ENCODE results near the gene KBTBD13. TPM values are rescaled to one million over a fixed set of nuclear protein-coding genes. Genes with fewer than 3 reads are reported as not detected.
"Not testable (repeated sequence)": the region's sequence is repeated elsewhere in the genome, so short reads cannot be mapped to it uniquely, and the experiment has no call there.

The KBTBD13 gene
- total RNA-seq, 4 donors from 2014 or later: not detected

DNA sequence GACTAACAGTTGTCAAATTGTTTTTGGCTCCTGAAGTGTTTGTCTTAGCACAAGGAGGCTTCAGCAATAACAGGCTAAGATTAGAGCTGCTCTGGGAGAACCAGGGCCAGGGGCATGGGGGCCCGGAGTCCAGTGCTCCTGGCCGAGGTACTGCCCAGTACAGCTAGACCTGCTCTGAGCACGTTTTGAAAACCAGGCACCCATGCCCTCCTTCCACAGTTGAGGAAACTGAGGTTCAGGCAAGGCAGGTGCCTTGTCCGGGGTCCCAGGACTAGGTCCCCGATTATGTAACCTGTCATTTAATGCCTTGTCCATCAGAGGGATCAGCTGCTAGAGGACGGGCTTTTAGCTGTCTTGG lies 19.2 kb downstream of the KBTBD13 start:
- Histone ChIP-seq H3K9me3 (no peaks in the 10 kb centered on the region), H3K27ac (no peak overlapping the region), H3K4me1 (no peaks in the 10 kb centered on the region), H3K4me3 (replicated peaks in 1 of 3) (no peak overlapping the region), H3K36me3 (peaks cover 13 to 18% of the 10 kb centered on the region in 2 donors), H3K27me3 (no peaks in the 10 kb centered on the region)
- no peak for DNase-seq
- intact Hi-C loops (cut with DNase I): no loop called here
- TF ChIP-seq, protein P1, sequence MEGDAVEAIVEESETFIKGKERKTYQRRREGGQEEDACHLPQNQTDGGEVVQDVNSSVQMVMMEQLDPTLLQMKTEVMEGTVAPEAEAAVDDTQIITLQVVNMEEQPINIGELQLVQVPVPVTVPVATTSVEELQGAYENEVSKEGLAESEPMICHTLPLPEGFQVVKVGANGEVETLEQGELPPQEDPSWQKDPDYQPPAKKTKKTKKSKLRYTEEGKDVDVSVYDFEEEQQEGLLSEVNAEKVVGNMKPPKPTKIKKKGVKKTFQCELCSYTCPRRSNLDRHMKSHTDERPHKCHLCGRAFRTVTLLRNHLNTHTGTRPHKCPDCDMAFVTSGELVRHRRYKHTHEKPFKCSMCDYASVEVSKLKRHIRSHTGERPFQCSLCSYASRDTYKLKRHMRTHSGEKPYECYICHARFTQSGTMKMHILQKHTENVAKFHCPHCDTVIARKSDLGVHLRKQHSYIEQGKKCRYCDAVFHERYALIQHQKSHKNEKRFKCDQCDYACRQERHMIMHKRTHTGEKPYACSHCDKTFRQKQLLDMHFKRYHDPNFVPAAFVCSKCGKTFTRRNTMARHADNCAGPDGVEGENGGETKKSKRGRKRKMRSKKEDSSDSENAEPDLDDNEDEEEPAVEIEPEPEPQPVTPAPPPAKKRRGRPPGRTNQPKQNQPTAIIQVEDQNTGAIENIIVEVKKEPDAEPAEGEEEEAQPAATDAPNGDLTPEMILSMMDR (IDR thresholded peaks at IDR 0.05): no peak
- TF ChIP-seq POLR2A (IDR thresholded peaks at IDR 0.05): no peak
- 85 to 91% methylated on average over 6 of the region's 6 CpGs for WGBS, 2 donors

DNA sequence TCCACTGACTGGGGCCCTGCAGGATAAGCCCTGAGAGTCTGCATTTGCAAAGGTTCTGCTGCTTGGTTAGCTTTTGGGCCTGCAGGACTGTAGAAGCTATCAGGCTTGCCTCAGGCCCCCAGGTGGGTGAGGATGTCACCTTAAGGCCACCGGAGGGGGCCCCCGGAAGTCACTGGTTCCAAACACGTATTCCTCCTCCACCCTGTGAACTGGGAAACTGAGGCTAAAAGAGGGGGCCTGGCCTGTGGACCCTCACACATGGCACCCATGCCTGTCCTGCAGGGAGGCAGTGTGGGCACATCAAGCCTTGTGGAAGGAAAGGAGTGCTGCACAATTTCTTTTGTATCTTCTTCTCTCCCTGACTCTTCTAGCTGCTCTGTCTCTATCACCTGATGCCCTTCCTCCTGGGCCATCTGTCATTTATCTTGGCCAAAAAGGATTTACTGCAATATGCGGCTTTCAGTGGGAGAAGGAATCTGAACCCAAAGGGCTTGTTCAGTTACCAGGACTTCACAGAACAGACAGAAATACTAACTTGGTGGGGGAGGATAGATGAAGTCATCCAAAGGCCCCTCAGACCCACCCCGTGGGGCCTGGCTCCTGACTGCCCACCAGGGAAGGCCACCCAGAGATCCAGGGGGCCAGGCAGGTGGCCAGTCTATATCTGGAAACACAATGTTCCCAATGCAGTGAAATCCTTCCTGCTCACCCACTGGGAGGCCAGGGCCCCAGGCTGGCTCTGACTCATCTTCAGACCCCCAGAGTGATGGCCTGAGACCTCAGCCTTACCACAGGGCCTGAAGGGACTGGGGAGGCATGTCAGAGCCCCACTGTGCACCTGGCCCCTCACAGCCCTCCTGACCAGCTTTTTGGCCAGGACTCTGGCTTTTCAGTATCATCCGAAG lies 20.2 kb downstream of the KBTBD13 start:
- H3K4me1 ChIP-seq: no peaks in the 10 kb centered on the region

DNA sequence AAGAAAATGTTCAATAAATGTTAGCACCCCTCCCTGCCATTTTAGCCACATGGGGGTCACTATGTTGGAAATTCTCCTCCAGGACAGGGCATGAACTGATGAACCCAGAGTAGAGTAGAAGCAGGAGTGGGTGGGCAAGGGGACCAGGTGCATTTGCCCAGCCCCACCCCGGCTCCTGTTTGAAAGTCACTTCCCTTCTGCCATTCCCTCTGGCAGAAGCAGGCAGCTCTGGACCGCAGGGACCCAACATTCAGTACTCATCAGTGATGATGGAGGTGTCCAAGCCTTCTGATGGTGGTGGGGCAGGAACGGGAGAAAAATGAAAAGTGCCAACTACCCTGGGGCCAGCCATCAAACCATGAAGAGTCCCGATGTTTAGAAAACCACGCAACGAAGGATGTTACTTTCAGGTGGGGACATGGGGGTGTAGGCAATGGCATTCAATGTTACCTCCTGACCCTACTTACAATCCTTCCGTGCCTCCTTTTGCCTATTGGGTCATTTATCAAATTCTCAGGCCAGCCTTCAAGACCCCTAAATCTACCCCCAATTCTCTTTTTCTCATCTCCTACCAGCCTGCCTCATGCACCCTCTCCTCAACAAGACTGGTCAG lies 21.2 kb downstream of the KBTBD13 start:
- no peaks in the 10 kb centered on the region for H3K27me3 ChIP-seq
- DNase-seq: no peak
- no peak overlapping the region for H3K4me3 ChIP-seq (replicated peaks in 1 of 3)
- 95 to 96% methylated on average over 7 of the region's 7 CpGs for WGBS, 2 donors
- H3K36me3 ChIP-seq: peaks cover 16 to 26% of the 10 kb centered on the region in 2 donors
- H3K27ac ChIP-seq: no peak overlapping the region
- no peaks in the 10 kb centered on the region for H3K9me3 ChIP-seq
- TF ChIP-seq, protein P1 (IDR thresholded peaks at IDR 0.05): no peak
- TF ChIP-seq POLR2A (IDR thresholded peaks at IDR 0.05): no peak
- intact Hi-C loops (cut with DNase I): no loop called here
- no peaks in the 10 kb centered on the region for H3K4me1 ChIP-seq

More for the DNA sequence above, 20.2 kb downstream of the KBTBD13 start:
- TF ChIP-seq, protein P1 (IDR thresholded peaks at IDR 0.05): no peak
- TF ChIP-seq POLR2A (IDR thresholded peaks at IDR 0.05): no peak
- Histone ChIP-seq H3K9me3 (no peaks in the 10 kb centered on the region), H3K27me3 (no peaks in the 10 kb centered on the region), H3K27ac (no peak overlapping the region), H3K4me3 (replicated peaks in 1 of 3) (no peak overlapping the region), H3K36me3 (peaks cover 16 to 18% of the 10 kb centered on the region in 2 donors)
- 96% methylated on average over 5 of the region's 6 CpGs for WGBS, 2 donors
- intact Hi-C loops (cut with DNase I): no loop called here
- DNase-seq: no peak

DNA sequence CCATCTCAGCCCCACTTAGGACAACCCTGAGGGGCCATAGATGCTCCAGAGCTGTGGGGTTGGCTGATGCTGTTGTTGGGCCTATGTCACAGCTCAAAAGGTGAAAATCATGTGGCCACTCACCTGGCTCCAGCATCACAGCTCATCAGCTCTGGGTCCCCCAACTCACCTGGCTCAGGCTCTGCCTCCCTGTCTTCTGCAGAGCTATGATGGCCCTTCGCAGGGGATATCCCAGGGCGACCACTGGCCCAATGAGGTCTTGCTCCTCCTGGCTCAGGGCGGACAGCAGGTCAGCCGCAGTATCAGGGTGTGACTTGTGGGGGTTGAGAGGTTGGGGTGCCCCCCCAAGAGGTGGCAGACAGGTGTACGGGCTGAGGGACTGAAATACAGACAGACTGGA lies 22.8 kb downstream of the KBTBD13 start:
- Histone ChIP-seq H3K4me1 (no peaks in the 10 kb centered on the region), H3K4me3 (replicated peaks in 1 of 3) (no peak overlapping the region), H3K27me3 (no peaks in the 10 kb centered on the region), H3K9me3 (no peaks in the 10 kb centered on the region), H3K27ac (no peak overlapping the region), H3K36me3 (peaks cover 16 to 26% of the 10 kb centered on the region in 2 donors)
- no peak for DNase-seq
- intact Hi-C loops (cut with DNase I): no loop called here
- TF ChIP-seq, protein P1 (IDR thresholded peaks at IDR 0.05): no peak
- TF ChIP-seq POLR2A (IDR thresholded peaks at IDR 0.05): no peak
- WGBS, 2 donors: 88 to 94% methylated on average over 5 of the region's 5 CpGs

DNA sequence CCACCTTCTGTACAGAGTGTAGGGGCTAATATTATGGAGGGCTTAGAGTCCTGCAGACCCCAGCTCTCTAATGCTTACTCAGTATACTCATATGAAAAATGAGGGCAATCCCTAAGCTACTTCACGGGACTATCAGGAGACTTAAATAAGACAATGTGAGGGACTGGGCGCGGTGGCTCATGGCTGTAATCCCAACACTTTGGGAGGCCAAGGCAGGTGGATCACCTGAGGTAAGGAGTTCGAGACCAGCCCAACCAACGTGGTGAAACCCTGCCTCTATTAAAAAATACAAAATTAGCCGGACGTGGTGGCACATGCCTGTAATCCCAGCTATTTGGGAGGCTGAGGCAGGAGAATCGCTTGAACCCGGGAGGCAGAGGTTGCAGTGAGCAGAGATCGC lies 23.3 kb downstream of the KBTBD13 start:
- H3K27ac ChIP-seq; H3K27me3 ChIP-seq; H3K4me1 ChIP-seq; H3K9me3 ChIP-seq; DNase-seq; H3K4me3 ChIP-seq (replicated peaks in 1 of 3): not testable (repeated sequence)
- peaks cover 16 to 26% of the 10 kb centered on the region in 2 donors for H3K36me3 ChIP-seq
- intact Hi-C loops (cut with DNase I): loop anchor here (5.0 kb wide), 1 partner anchor 48 kb away; no protein-coding TSS in a partner anchor
- 92 to 95% methylated on average over 10 of the region's 10 CpGs for WGBS, 2 donors
